H9 (cell line): ENCODE data around the gene CLDND1. TPM values are rescaled to one million over a fixed set of nuclear protein-coding genes. Genes with fewer than 3 reads are reported as not detected.
"Not testable (repeated sequence)": the region's sequence is repeated elsewhere in the genome, so short reads cannot be mapped to it uniquely, and the experiment has no call there.

Experiments
- DNase-seq: peaks from one replicate; pipeline ENCODE4 v3.0.0-alpha.2; 2017
- H2AFZ ChIP-seq: one replicate; pipeline ENCODE4 v1.6.1; 2013; ENCODE audit warnings: mild to moderate bottlenecking, low read length, control low read depth, moderate library complexity
- H2AK5ac ChIP-seq: 2 replicates; pipeline ENCODE4 v1.6.1; 2013; ENCODE audit warnings: low read length, control low read depth, mixed read lengths; ENCODE audit not compliant: insufficient read length
- H2BK120ac ChIP-seq: one replicate; pipeline ENCODE4 v1.6.1; 2013; ENCODE audit warnings: low read depth, mild to moderate bottlenecking, low read length, control low read depth, inconsistent platforms; ENCODE audit not compliant: poor library complexity, severe bottlenecking
- H2BK12ac ChIP-seq: 2 replicates; pipeline ENCODE4 v1.6.1; 2013; ENCODE audit warnings: low read length, control low read depth, mixed read lengths, low read depth; ENCODE audit not compliant: insufficient read length
- H2BK15ac ChIP-seq: 2 replicates; pipeline ENCODE4 v1.6.1; 2013; ENCODE audit warnings: low read depth, low read length, control low read depth
- H2BK20ac ChIP-seq: one replicate; pipeline ENCODE4 v1.6.1; 2013; ENCODE audit warnings: low read depth, mild to moderate bottlenecking, low read length, control low read depth, inconsistent platforms; ENCODE audit not compliant: poor library complexity, severe bottlenecking
- H2BK5ac ChIP-seq: 2 replicates; pipeline ENCODE4 v1.6.1; 2013; ENCODE audit warnings: low read length, control low read depth, mixed read lengths; ENCODE audit not compliant: insufficient read length
- H3K14ac ChIP-seq: 2 replicates; pipeline ENCODE4 v1.6.1; 2013; ENCODE audit warnings: low read length, control low read depth; ENCODE audit not compliant: insufficient read depth
- H3K18ac ChIP-seq: 2 replicates; pipeline ENCODE4 v1.6.1; 2013; ENCODE audit warnings: low read depth, mild to moderate bottlenecking, mixed read lengths, low read length, control low read depth; ENCODE audit not compliant: insufficient read length
- H3K23ac ChIP-seq: 2 replicates; pipeline ENCODE4 v1.6.1; 2013; ENCODE audit warnings: low read length, control low read depth, mixed read lengths, low read depth; ENCODE audit not compliant: insufficient read length
- H3K23me2 ChIP-seq: 2 replicates; pipeline ENCODE4 v1.6.1; 2013; ENCODE audit warnings: low read depth, mild to moderate bottlenecking, mixed read lengths, low read length, control low read depth; ENCODE audit not compliant: insufficient read length, poor library complexity, severe bottlenecking
- H3K27ac ChIP-seq: 2 replicates; pipeline ENCODE4 v1.5.1; 2013; ENCODE audit warnings: low read length, control low read depth, mixed read lengths, low read depth; ENCODE audit not compliant: insufficient read length
- H3K27me3 ChIP-seq: 2 replicates; pipeline ENCODE4 v1.6.1; 2013; ENCODE audit warnings: low read length, control low read depth, inconsistent platforms; ENCODE audit not compliant: insufficient read depth
- H3K4ac ChIP-seq: 2 replicates; pipeline ENCODE4 v1.6.1; 2013; ENCODE audit warnings: low read depth, mild to moderate bottlenecking, control low read depth, inconsistent platforms, low read length, moderate library complexity
- H3K4me1 ChIP-seq: 2 replicates; pipeline ENCODE4 v1.6.1; 2013; ENCODE audit warnings: low read length, control low read depth, inconsistent platforms; ENCODE audit not compliant: insufficient read depth
- H3K4me2 ChIP-seq: 2 replicates; pipeline ENCODE4 v1.6.1; 2013; ENCODE audit warnings: low read length, control low read depth, mixed read lengths; ENCODE audit not compliant: insufficient read length, insufficient read depth
- H3K56ac ChIP-seq: 2 replicates; pipeline ENCODE4 v1.6.1; 2013; ENCODE audit warnings: low read depth, mild to moderate bottlenecking, mixed read lengths, low read length, control low read depth; ENCODE audit not compliant: insufficient read length
- H3K79me1 ChIP-seq: 2 replicates; pipeline ENCODE4 v1.6.1; 2013; ENCODE audit warnings: low read depth, mild to moderate bottlenecking, moderate library complexity, low read length, control low read depth, inconsistent platforms; ENCODE audit not compliant: insufficient read depth, poor library complexity, severe bottlenecking
- H3K79me2 ChIP-seq: 2 replicates; pipeline ENCODE4 v1.6.1; 2013; ENCODE audit warnings: low read length, control low read depth, inconsistent platforms; ENCODE audit not compliant: insufficient read depth
- H3K9ac ChIP-seq: 2 replicates; pipeline ENCODE4 v1.6.1; 2013; ENCODE audit warnings: low read length, control low read depth, mixed read lengths; ENCODE audit not compliant: insufficient read length; ENCODE audit errors: extremely low read depth
- H3K9me3 ChIP-seq: one replicate; pipeline ENCODE4 v1.6.1; 2013; ENCODE audit warnings: low read depth, low read length, inconsistent platforms; ENCODE audit not compliant: control insufficient read depth
- H3T11ph ChIP-seq: one replicate; pipeline ENCODE4 v1.6.1; 2013; ENCODE audit warnings: mild to moderate bottlenecking, low read length, control low read depth, inconsistent platforms
- H4K20me1 ChIP-seq: one replicate; pipeline ENCODE4 v1.6.1; 2013; ENCODE audit not compliant: control insufficient read depth, insufficient read length, insufficient read depth
- H4K5ac ChIP-seq: 2 replicates; pipeline ENCODE4 v1.6.1; 2013; ENCODE audit warnings: low read depth, mild to moderate bottlenecking, mixed read lengths, low read length, control low read depth; ENCODE audit not compliant: insufficient read length
- H4K8ac ChIP-seq: replicated peaks from 2 replicates; pipeline ENCODE4 v1.6.1; 2013; ENCODE audit warnings: low read length, control low read depth, mixed read lengths, low read depth; ENCODE audit not compliant: insufficient read length
- H4K91ac ChIP-seq: 2 replicates; pipeline ENCODE4 v1.6.1; 2013; ENCODE audit warnings: low read depth, mild to moderate bottlenecking, moderate library complexity, mixed read lengths, low read length, control low read depth; ENCODE audit not compliant: insufficient read length
- H3K27ac Mint-ChIP-seq, 3 experiments: 2 replicates in 2 of 3; 3 replicates in 1 of 3; pipeline ENCODE4 v1.8.0; 2020 to 2021; ENCODE audit warnings: mixed read lengths in 3 of 3, mild to moderate bottlenecking in 1 of 3, moderate library complexity in 1 of 3
- H3K27me3 Mint-ChIP-seq: 2 replicates; pipeline ENCODE4 v1.8.0; 2021; ENCODE audit warnings: low read depth, mild to moderate bottlenecking, moderate library complexity, mixed read lengths
- H3K36me3 Mint-ChIP-seq, 3 experiments: 2 replicates in 2 of 3; 3 replicates in 1 of 3; pipeline ENCODE4 v1.8.0; 2020 to 2021; ENCODE audit warnings: low read depth in 3 of 3, mixed read lengths in 3 of 3; ENCODE audit not compliant: insufficient read depth in 1 of 3
- H3K4me1 Mint-ChIP-seq, 2 experiments: 2 replicates each; pipeline ENCODE4 v1.8.0; 2020; ENCODE audit warnings: mixed read lengths in 2 of 2
- H3K4me3 Mint-ChIP-seq, 2 experiments: 2 replicates in 1 of 2; 3 replicates in 1 of 2; pipeline ENCODE4 v1.8.0; 2020 to 2021; ENCODE audit warnings: mild to moderate bottlenecking in 2 of 2, mixed read lengths in 2 of 2, moderate library complexity in 1 of 2
- H3K9me3 Mint-ChIP-seq, 2 experiments: 2 replicates in 1 of 2; 3 replicates in 1 of 2; pipeline ENCODE4 v1.8.0; 2020; ENCODE audit warnings: mild to moderate bottlenecking in 2 of 2, mixed read lengths in 2 of 2, moderate library complexity in 1 of 2
- WGBS: extraction: QIAGEN DNeasy Blood & Tissue Kit; methylation state at CpG from one replicate; pipeline ENCODE4 v1.1.7; 2013; ENCODE audit warnings: missing lambda C conversion rate, low lambda C conversion rate, mixed read lengths; ENCODE audit not compliant: insufficient read length; ENCODE audit errors: extremely low coverage; 5-methylcytosine and 5-hydroxymethylcytosine counted together
- total RNA-seq: library from RNA; stranded (reverse); gene quantifications from 2 replicates; pipeline ENCODE4 v1.2.1, GENCODE V29; 2021
- TF ChIP-seq, protein P1 (sequence below): fragments of 200-600 bp; sonication (generic); conservative IDR thresholded peaks from 3 replicates; pipeline ENCODE4 v1.8.0; 2021; ENCODE audit warnings: antibody characterized with exemption, mild to moderate bottlenecking

CLDND1 gene
- total RNA-seq, 1 experiment from 2014 or later, result 83.0 TPM

DNA sequence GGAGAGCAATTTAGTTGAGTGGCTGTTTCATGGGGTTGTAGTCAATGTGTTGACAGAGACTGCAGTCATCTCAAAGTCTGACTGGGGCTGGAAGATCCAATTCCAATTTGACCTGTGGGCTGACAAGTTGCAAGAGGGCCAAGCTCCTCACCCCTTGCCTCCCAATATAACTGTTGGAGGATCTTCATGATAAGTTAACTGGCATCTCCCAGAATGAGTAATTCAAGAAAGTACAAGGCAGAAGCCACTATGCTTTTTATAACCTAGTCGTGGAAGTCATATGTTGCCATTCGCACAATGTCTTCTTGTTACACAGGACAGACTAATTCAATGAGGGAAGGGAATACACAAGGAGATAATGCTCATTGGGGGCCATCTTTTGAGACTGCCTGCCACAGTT is 38.2 kb upstream of the CLDND1 start:
- no peak overlapping the region for H3K18ac ChIP-seq
- H3K27ac Mint-ChIP-seq, result no peak overlapping the region
- H2BK12ac ChIP-seq, result no peak overlapping the region
- DNase-seq, result no peak
- H4K5ac ChIP-seq, result no peak overlapping the region
- H3K27me3 Mint-ChIP-seq, result no peaks in the 10 kb centered on the region
- no peak overlapping the region for H3K4me2 ChIP-seq
- H3K9ac ChIP-seq, result no peak overlapping the region
- WGBS, result no CpG with 5 or more reads among the region's 2 CpGs
- no peak overlapping the region for H3K23ac ChIP-seq
- no peaks in the 10 kb centered on the region for H3K27me3 ChIP-seq
- no peaks in the 10 kb centered on the region for H3K79me2 ChIP-seq
- peaks cover 0 to under 1% of the 10 kb centered on the region in 2 experiments; a peak in 1 of 4 replicates for H3K4me1 Mint-ChIP-seq
- H3T11ph ChIP-seq, result no peak overlapping the region
- H3K14ac ChIP-seq, result no peak overlapping the region
- H3K27ac ChIP-seq, result no peak overlapping the region
- H3K4me3 Mint-ChIP-seq, result no peak overlapping the region
- no peaks in the 10 kb centered on the region for H3K4me1 ChIP-seq
- no peak overlapping the region for H2BK120ac ChIP-seq
- H2BK20ac ChIP-seq, result no peak overlapping the region
- H4K20me1 ChIP-seq, result no peaks in the 10 kb centered on the region
- no peak overlapping the region for H3K4ac ChIP-seq
- H3K79me1 ChIP-seq, result no peaks in the 10 kb centered on the region
- H3K36me3 Mint-ChIP-seq, result no peaks in the 10 kb centered on the region
- TF ChIP-seq, protein P1, sequence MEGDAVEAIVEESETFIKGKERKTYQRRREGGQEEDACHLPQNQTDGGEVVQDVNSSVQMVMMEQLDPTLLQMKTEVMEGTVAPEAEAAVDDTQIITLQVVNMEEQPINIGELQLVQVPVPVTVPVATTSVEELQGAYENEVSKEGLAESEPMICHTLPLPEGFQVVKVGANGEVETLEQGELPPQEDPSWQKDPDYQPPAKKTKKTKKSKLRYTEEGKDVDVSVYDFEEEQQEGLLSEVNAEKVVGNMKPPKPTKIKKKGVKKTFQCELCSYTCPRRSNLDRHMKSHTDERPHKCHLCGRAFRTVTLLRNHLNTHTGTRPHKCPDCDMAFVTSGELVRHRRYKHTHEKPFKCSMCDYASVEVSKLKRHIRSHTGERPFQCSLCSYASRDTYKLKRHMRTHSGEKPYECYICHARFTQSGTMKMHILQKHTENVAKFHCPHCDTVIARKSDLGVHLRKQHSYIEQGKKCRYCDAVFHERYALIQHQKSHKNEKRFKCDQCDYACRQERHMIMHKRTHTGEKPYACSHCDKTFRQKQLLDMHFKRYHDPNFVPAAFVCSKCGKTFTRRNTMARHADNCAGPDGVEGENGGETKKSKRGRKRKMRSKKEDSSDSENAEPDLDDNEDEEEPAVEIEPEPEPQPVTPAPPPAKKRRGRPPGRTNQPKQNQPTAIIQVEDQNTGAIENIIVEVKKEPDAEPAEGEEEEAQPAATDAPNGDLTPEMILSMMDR, result no peak
- H4K8ac ChIP-seq, result no peak overlapping the region
- no peaks in the 10 kb centered on the region; a peak in 1 of 5 replicates for H3K9me3 Mint-ChIP-seq
- H2BK5ac ChIP-seq, result no peak overlapping the region
- H2AK5ac ChIP-seq, result no peak overlapping the region
- H2AFZ ChIP-seq, result no peak overlapping the region
- H3K23me2 ChIP-seq, result no peaks in the 10 kb centered on the region
- no peak overlapping the region for H4K91ac ChIP-seq
- H3K56ac ChIP-seq, result no peak overlapping the region
- no peaks in the 10 kb centered on the region for H3K9me3 ChIP-seq
- no peak overlapping the region for H2BK15ac ChIP-seq

GRCh38 chr3:98559769-98560168 is 37.1 kb upstream of the CLDND1 start:
- H2AK5ac ChIP-seq, H3K79me2 ChIP-seq, H3K23ac ChIP-seq, H3K18ac ChIP-seq, H3K9ac ChIP-seq, H3K4me3 Mint-ChIP-seq, H3K36me3 Mint-ChIP-seq, H3K9me3 ChIP-seq, H3K79me1 ChIP-seq, H3K4ac ChIP-seq, H3K14ac ChIP-seq, H3K27ac ChIP-seq, H4K91ac ChIP-seq, H3K27me3 ChIP-seq, H2BK15ac ChIP-seq, H3K27ac Mint-ChIP-seq, H2BK5ac ChIP-seq, H3K4me1 Mint-ChIP-seq, H2BK12ac ChIP-seq, DNase-seq, H4K8ac ChIP-seq, H3K4me1 ChIP-seq, H2BK120ac ChIP-seq, H3K56ac ChIP-seq, H4K20me1 ChIP-seq, H3K23me2 ChIP-seq, H3T11ph ChIP-seq, H3K9me3 Mint-ChIP-seq, H2BK20ac ChIP-seq, H4K5ac ChIP-seq, H3K4me2 ChIP-seq, H2AFZ ChIP-seq, H3K27me3 Mint-ChIP-seq: not testable (repeated sequence)
- no CpG with 5 or more reads among the region's 2 CpGs for WGBS
